HCT116 (cell line): Measurements from ENCODE around the gene TAAR5.

Experiments used
- ATF3 ChIP-seq: IDR thresholded peaks from 2 replicates; pipeline ENCODE4 v1.6.1; 2012
- CBX3 ChIP-seq: IDR thresholded peaks from 2 replicates; pipeline ENCODE4 v1.6.1; 2012; ENCODE audit warnings: low read depth
- CTCF ChIP-seq, 3 experiments: fragments of 200-600 bp in 1 of 3; sonication (generic) in 1 of 3; IDR thresholded peaks in 2 of 3; conservative IDR thresholded peaks in 1 of 3; 2 replicates each; pipeline ENCODE4 v1.5.1; 2012 to 2017; ENCODE audit warnings: low read depth in 2 of 3, low read length in 2 of 3, antibody characterized with exemption in 1 of 3, borderline replicate concordance in 1 of 3, control low read depth in 1 of 3, mild to moderate bottlenecking in 1 of 3, mixed read lengths in 1 of 3, mixed run types in 1 of 3, moderate library complexity in 1 of 3; ENCODE audit not compliant: insufficient read depth in 1 of 3
- EGR1 ChIP-seq: IDR thresholded peaks from 2 replicates; pipeline ENCODE4 v1.6.1; 2012; ENCODE audit warnings: low read depth
- EZH2 ChIP-seq: fragments of 200-600 bp; sonication (generic); IDR thresholded peaks from 2 replicates; pipeline ENCODE4 v1.6.1; 2017; ENCODE audit warnings: antibody characterized with exemption, mixed run types
- JUND ChIP-seq: IDR thresholded peaks from 2 replicates; pipeline ENCODE4 v1.6.1; 2012
- POLR2A ChIP-seq: IDR thresholded peaks from 2 replicates; pipeline ENCODE4 v1.7.0; 2011; ENCODE audit warnings: borderline replicate concordance; ENCODE audit not compliant: insufficient read depth, insufficient read length; ENCODE audit errors: extremely low read depth
- POLR2AphosphoS5 ChIP-seq: IDR thresholded peaks from 2 replicates; pipeline ENCODE4 v1.6.1; 2011; ENCODE audit warnings: mild to moderate bottlenecking, low read depth, low read length, moderate library complexity
- RAD21 ChIP-seq: IDR thresholded peaks from 2 replicates; pipeline ENCODE4 v1.6.1; 2012; ENCODE audit warnings: low read depth, mild to moderate bottlenecking
- REST ChIP-seq: IDR thresholded peaks from 2 replicates; pipeline ENCODE4 v1.6.1; 2012; ENCODE audit warnings: low read depth
- SRF ChIP-seq: IDR thresholded peaks from 2 replicates; pipeline ENCODE4 v1.6.1; 2012; ENCODE audit warnings: low read depth
- YY1 ChIP-seq: IDR thresholded peaks from 2 replicates; pipeline ENCODE4 v1.6.1; 2011; ENCODE audit warnings: low read length, low read depth, moderate library complexity, mild to moderate bottlenecking; ENCODE audit not compliant: insufficient replicate concordance; ENCODE audit errors: extremely low read depth
- ZBTB33 ChIP-seq: IDR thresholded peaks from 2 replicates; pipeline ENCODE4 v1.6.1; 2011; ENCODE audit warnings: mild to moderate bottlenecking, low read length, moderate library complexity; ENCODE audit not compliant: insufficient replicate concordance; ENCODE audit errors: extremely low read depth
- TF ChIP-seq, protein P1 (sequence below): IDR thresholded peaks from 2 replicates; pipeline ENCODE4 v1.6.1; 2012

GRCh38 chr6:132569170-132569569 is 20.4 kb downstream of the TAAR5 start:
- TF ChIP-seq CTCF (IDR thresholded peaks at IDR 0.05 in 2 of 3, conservative IDR thresholded peaks at IDR 0.05 in 1 of 3; ENCODE audit: borderline replicate concordance in 1 of 3, insufficient read depth in 1 of 3, low read depth in 2 of 3, low read length in 2 of 3) (no peak), POLR2AphosphoS5 (no peak), EGR1 (no peak), POLR2A (no peak), RAD21 (no peak), JUND (no peak), EZH2 (no peak), ZBTB33 (no peak), ATF3 (no peak), YY1 (no peak), REST (no peak), SRF (no peak), CBX3 (no peak)
- TF ChIP-seq, protein P1, sequence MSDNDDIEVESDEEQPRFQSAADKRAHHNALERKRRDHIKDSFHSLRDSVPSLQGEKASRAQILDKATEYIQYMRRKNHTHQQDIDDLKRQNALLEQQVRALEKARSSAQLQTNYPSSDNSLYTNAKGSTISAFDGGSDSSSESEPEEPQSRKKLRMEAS: no peak
